ENCODE measurements around the gene AKIRIN2. TPM values are rescaled to one million over a fixed set of nuclear protein-coding genes. Genes with fewer than 3 reads are reported as not detected.

The AKIRIN2 gene
- total and polyA plus RNA-seq, 9 of the 15 experiments (the other 6 are each of a cell fraction or from before 2014, with no cell fraction given), result 5.8 to 63.9 (median 28.1) TPM

DNA sequence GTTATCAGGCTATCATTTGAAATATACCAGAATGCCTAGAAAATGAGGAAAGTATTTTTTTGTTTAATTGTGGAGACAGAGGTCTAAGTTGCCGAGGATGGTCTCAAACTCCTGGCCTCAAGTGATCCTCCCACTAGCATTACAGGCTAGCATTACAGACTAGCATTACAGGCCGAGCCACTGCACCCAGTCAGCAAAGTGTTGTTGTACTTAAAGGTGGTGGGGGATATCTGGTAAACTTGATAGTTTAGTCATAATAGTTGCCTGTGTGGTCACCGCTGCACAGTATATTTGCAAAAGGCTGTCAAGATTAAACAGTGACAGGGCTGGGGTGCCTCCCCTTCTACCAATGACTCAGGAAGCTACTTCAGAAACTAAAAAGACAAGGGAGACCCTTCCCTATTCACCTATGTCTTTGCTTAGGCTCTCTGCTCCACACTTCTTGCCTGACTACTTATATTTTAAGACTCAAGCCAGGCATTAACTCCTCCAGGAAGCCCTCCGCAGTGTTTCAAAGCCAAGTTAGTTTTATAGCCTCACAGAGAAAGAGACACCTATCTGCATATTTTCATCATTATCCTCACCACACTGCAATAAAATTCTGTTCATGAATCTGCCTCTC, 3.1 kb upstream of the AKIRIN2 start (continued):
- TF ChIP-seq ZNF311 (CRISPR knock-in tag; IDR thresholded peaks at IDR 0.05) (no peak), STAT5A (IDR thresholded peaks at IDR 0.05; ENCODE audit: borderline replicate concordance, low read length) (no peak), ZNF79 (CRISPR knock-in tag; IDR thresholded peaks at IDR 0.05; ENCODE audit: low read depth) (no peak), GATAD2A (IDR thresholded peaks at IDR 0.05) (no peak), CTBP1 (IDR thresholded peaks at IDR 0.05; ENCODE audit: borderline replicate concordance) (no peak), SMAD4 (CRISPR knock-in tag; conservative IDR thresholded peaks at IDR 0.05) (peak; percentile 34; the same call in 1 of the 2 replicates), ZNF780A (CRISPR knock-in tag; IDR thresholded peaks at IDR 0.05) (no peak), RBM34 (IDR thresholded peaks at IDR 0.05; ENCODE audit: borderline replicate concordance, insufficient read depth, low read length) (no peak), DPF2 (IDR thresholded peaks at IDR 0.05) (peak; percentile 80), MTA3 (IDR thresholded peaks at IDR 0.05; ENCODE audit: borderline replicate concordance) (peak; percentile 65; the same call in 1 of the 2 replicates), E2F3 (CRISPR knock-in tag; IDR thresholded peaks at IDR 0.05) (no peak), ZNF316 (IDR thresholded peaks at IDR 0.05) (0 out of 2 replicates have a peak, but pooled peaks have one; percentile 30), POLR2H (tag; IDR thresholded peaks at IDR 0.05; ENCODE audit: low read depth) (no peak), TARDBP (IDR thresholded peaks at IDR 0.05) (no peak), ATF7 (IDR thresholded peaks at IDR 0.05) (peak; percentile 29; the same call in 1 of the 2 replicates), ZNF75A (CRISPR knock-in tag; IDR thresholded peaks at IDR 0.05) (no peak)
- TF ChIP-seq, protein P1, sequence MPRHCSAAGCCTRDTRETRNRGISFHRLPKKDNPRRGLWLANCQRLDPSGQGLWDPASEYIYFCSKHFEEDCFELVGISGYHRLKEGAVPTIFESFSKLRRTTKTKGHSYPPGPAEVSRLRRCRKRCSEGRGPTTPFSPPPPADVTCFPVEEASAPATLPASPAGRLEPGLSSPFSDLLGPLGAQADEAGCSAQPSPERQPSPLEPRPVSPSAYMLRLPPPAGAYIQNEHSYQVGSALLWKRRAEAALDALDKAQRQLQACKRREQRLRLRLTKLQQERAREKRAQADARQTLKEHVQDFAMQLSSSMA (CRISPR knock-in tag; IDR thresholded peaks at IDR 0.05), result no peak
- TF ChIP-seq, protein P2, sequence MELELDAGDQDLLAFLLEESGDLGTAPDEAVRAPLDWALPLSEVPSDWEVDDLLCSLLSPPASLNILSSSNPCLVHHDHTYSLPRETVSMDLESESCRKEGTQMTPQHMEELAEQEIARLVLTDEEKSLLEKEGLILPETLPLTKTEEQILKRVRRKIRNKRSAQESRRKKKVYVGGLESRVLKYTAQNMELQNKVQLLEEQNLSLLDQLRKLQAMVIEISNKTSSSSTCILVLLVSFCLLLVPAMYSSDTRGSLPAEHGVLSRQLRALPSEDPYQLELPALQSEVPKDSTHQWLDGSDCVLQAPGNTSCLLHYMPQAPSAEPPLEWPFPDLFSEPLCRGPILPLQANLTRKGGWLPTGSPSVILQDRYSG (tag; conservative IDR thresholded peaks at IDR 0.05; ENCODE audit: low read depth), result no peak
- TF ChIP-seq, protein P3, sequence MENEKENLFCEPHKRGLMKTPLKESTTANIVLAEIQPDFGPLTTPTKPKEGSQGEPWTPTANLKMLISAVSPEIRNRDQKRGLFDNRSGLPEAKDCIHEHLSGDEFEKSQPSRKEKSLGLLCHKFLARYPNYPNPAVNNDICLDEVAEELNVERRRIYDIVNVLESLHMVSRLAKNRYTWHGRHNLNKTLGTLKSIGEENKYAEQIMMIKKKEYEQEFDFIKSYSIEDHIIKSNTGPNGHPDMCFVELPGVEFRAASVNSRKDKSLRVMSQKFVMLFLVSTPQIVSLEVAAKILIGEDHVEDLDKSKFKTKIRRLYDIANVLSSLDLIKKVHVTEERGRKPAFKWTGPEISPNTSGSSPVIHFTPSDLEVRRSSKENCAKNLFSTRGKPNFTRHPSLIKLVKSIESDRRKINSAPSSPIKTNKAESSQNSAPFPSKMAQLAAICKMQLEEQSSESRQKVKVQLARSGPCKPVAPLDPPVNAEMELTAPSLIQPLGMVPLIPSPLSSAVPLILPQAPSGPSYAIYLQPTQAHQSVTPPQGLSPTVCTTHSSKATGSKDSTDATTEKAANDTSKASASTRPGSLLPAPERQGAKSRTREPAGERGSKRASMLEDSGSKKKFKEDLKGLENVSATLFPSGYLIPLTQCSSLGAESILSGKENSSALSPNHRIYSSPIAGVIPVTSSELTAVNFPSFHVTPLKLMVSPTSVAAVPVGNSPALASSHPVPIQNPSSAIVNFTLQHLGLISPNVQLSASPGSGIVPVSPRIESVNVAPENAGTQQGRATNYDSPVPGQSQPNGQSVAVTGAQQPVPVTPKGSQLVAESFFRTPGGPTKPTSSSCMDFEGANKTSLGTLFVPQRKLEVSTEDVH (IDR thresholded peaks at IDR 0.05; ENCODE audit: low read depth, partially characterized antibody), result no peak
- TF ChIP-seq, protein P4, sequence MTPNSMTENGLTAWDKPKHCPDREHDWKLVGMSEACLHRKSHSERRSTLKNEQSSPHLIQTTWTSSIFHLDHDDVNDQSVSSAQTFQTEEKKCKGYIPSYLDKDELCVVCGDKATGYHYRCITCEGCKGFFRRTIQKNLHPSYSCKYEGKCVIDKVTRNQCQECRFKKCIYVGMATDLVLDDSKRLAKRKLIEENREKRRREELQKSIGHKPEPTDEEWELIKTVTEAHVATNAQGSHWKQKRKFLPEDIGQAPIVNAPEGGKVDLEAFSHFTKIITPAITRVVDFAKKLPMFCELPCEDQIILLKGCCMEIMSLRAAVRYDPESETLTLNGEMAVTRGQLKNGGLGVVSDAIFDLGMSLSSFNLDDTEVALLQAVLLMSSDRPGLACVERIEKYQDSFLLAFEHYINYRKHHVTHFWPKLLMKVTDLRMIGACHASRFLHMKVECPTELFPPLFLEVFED (CRISPR knock-in tag; conservative IDR thresholded peaks at IDR 0.05), result no peak
- TF ChIP-seq, protein P5, sequence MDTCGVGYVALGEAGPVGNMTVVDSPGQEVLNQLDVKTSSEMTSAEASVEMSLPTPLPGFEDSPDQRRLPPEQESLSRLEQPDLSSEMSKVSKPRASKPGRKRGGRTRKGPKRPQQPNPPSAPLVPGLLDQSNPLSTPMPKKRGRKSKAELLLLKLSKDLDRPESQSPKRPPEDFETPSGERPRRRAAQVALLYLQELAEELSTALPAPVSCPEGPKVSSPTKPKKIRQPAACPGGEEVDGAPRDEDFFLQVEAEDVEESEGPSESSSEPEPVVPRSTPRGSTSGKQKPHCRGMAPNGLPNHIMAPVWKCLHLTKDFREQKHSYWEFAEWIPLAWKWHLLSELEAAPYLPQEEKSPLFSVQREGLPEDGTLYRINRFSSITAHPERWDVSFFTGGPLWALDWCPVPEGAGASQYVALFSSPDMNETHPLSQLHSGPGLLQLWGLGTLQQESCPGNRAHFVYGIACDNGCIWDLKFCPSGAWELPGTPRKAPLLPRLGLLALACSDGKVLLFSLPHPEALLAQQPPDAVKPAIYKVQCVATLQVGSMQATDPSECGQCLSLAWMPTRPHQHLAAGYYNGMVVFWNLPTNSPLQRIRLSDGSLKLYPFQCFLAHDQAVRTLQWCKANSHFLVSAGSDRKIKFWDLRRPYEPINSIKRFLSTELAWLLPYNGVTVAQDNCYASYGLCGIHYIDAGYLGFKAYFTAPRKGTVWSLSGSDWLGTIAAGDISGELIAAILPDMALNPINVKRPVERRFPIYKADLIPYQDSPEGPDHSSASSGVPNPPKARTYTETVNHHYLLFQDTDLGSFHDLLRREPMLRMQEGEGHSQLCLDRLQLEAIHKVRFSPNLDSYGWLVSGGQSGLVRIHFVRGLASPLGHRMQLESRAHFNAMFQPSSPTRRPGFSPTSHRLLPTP (IDR thresholded peaks at IDR 0.05; ENCODE audit: borderline replicate concordance, extremely low read depth, insufficient read length), result peak; percentile 41
